ENCODE measurements around the gene VPS8. TPM values are rescaled to one million over a fixed set of nuclear protein-coding genes. Genes with fewer than 3 reads are reported as not detected.

The VPS8 gene
- total RNA-seq, 4 donors from 2014 or later, result 31.0 to 39.0 (median 32.6) TPM

DNA sequence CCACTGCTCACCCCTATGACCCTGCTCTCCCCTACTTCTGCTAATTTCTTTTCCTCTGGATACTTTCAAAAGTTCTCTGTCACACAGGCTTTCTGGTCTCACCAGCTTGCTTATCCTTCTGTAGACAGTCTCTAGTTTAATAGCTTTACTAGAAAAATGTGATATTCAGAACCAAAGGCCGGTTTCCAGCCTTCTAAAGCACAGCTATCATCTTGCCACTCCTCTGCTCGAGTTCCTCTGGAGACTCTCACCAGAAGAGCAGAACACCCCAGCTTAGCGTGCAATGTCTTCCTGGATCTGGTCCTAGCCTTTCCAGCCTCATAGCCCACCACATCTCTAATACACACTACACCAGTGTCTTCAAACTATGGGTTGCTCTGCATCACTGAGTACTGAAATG, 1.8 kb upstream of the VPS8 start:
- peak; percentile 60 for DNase-seq (ENCODE audit: extremely low spot score)
- Histone ChIP-seq H3K27me3 (no peaks in the 10 kb centered on the region), H3K4me3 (no peak overlapping the region), H3K9me3 (no peaks in the 10 kb centered on the region), H3K36me3 (no peaks in the 10 kb centered on the region), H3K27ac (replicated peaks in 1 of 4) (no peak overlapping the region), H3K4me1 (peaks cover 17 to 30% (median 19%) of the 10 kb centered on the region in 4 donors)
- TF ChIP-seq, protein P1, sequence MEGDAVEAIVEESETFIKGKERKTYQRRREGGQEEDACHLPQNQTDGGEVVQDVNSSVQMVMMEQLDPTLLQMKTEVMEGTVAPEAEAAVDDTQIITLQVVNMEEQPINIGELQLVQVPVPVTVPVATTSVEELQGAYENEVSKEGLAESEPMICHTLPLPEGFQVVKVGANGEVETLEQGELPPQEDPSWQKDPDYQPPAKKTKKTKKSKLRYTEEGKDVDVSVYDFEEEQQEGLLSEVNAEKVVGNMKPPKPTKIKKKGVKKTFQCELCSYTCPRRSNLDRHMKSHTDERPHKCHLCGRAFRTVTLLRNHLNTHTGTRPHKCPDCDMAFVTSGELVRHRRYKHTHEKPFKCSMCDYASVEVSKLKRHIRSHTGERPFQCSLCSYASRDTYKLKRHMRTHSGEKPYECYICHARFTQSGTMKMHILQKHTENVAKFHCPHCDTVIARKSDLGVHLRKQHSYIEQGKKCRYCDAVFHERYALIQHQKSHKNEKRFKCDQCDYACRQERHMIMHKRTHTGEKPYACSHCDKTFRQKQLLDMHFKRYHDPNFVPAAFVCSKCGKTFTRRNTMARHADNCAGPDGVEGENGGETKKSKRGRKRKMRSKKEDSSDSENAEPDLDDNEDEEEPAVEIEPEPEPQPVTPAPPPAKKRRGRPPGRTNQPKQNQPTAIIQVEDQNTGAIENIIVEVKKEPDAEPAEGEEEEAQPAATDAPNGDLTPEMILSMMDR (IDR thresholded peaks at IDR 0.05), result no peak
- TF ChIP-seq POLR2AphosphoS5 (IDR thresholded peaks at IDR 0.05) (no peak), POLR2A (IDR thresholded peaks at IDR 0.05; ENCODE audit: low read depth) (no peak), EP300 (IDR thresholded peaks at IDR 0.05) (no peak)
- intact Hi-C loops (cut with DNase I), result loop anchor here (5.0 kb wide), 1 partner anchor 928 kb away; the partner anchor contains the start of gene PARL
- 91% methylated on average over 3 of the region's 3 CpGs for WGBS

DNA sequence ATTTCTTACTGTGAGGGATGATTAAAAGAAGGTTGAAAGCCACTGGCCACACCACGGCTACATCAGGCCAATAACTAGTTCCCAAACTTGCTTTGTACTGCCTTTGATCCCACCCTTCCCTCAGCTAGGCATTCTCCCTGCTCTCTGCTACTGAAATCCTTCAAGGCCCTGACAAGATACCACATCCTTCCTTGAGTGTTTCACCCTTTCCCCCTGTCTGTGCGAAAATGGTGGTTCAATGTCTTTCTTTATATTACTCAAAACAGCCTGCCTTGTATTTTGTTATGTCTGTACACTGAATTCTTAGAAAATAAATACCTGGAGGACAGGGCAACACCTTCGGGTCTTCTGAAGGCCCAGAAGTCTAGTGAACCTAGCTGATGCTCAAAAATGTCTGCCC, 932 bp upstream of the VPS8 start:
- H3K27ac ChIP-seq (replicated peaks in 1 of 4), result no peak overlapping the region
- H3K4me1 ChIP-seq, result peaks cover 17 to 28% (median 21%) of the 10 kb centered on the region in 4 donors
- no peak for TF ChIP-seq POLR2A (IDR thresholded peaks at IDR 0.05; ENCODE audit: low read depth)
- TF ChIP-seq EP300 (IDR thresholded peaks at IDR 0.05), result no peak
- TF ChIP-seq, protein P1 (IDR thresholded peaks at IDR 0.05), result no peak
- TF ChIP-seq POLR2AphosphoS5 (IDR thresholded peaks at IDR 0.05), result no peak
- no peaks in the 10 kb centered on the region for H3K27me3 ChIP-seq
- H3K4me3 ChIP-seq, result no peak overlapping the region
- DNase-seq (ENCODE audit: extremely low spot score), result peak; percentile 47
- 97% methylated on average over 3 of the region's 3 CpGs for WGBS
- H3K9me3 ChIP-seq, result no peaks in the 10 kb centered on the region
- H3K36me3 ChIP-seq, result no peaks in the 10 kb centered on the region
- intact Hi-C loops (cut with DNase I), result loop anchor here (5.0 kb wide), 1 partner anchor 929 kb away; the partner anchor contains the start of gene PARL

DNA sequence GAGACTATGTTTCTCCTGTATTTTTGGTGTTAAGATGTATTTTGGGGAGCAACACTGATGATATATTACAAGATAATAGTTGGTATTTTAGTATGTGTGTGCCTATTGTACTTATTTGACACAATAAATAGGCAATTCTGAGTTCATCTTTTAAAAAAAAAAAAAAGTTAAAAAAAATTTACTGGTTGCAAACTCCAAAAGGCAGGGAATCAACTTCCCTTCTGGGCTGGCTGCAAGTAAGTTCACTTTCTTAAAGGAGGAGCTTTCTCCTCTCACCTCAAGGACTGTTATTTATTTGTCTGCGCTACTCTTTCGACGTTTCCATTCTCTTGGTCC, 335 bp upstream of the VPS8 start:
- H3K9me3 ChIP-seq, result no peaks in the 10 kb centered on the region
- H3K4me3 ChIP-seq, result peak overlapping the region; percentile 80 to 91 (median 88)
- 0% methylated on average over 3 of the region's 3 CpGs for WGBS
- peaks cover 17 to 27% (median 21%) of the 10 kb centered on the region in 4 donors for H3K4me1 ChIP-seq
- TF ChIP-seq, protein P1 (IDR thresholded peaks at IDR 0.05), result no peak
- TF ChIP-seq POLR2A (IDR thresholded peaks at IDR 0.05; ENCODE audit: low read depth) (no peak), POLR2AphosphoS5 (IDR thresholded peaks at IDR 0.05) (no peak), EP300 (IDR thresholded peaks at IDR 0.05) (no peak)
- peak overlapping the region in 3 of 4 donors; percentile 79 to 81 (median 80) for H3K27ac ChIP-seq (replicated peaks in 1 of 4)
- H3K36me3 ChIP-seq, result peaks cover 0 to 5% (median 0%) of the 10 kb centered on the region in 4 donors
- intact Hi-C loops (cut with DNase I), result loop anchor here (5.0 kb wide), 1 partner anchor 929 kb away; the partner anchor contains the start of gene PARL
- no peaks in the 10 kb centered on the region for H3K27me3 ChIP-seq
- DNase-seq (ENCODE audit: extremely low spot score), result no peak

DNA sequence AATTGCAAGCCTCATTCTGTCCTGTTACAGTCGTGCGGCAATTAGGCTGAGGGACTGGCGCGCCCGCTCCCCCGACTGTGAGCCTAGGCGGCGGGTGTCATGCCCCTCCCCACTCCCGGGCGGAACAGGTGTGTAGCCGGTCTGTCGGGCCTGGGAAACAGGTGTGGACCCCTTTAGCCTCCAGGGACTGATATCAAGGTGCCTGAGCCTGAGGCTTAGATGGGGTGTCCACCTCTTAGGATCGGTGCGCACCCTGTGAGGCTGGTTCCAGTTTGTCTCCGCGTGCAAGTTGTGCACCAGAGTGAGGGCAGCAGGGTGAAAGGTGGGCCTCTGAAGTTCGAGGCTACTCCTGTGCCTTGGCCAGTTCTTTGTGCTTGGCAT, 686 bp downstream of the VPS8 start:
- 0% methylated on average over 12 of the region's 17 CpGs for WGBS
- TF ChIP-seq POLR2AphosphoS5 (IDR thresholded peaks at IDR 0.05), result no peak
- intact Hi-C loops (cut with DNase I), result loop anchor here (5.0 kb wide), 1 partner anchor 930 kb away; the partner anchor contains the start of gene PARL

DNA sequence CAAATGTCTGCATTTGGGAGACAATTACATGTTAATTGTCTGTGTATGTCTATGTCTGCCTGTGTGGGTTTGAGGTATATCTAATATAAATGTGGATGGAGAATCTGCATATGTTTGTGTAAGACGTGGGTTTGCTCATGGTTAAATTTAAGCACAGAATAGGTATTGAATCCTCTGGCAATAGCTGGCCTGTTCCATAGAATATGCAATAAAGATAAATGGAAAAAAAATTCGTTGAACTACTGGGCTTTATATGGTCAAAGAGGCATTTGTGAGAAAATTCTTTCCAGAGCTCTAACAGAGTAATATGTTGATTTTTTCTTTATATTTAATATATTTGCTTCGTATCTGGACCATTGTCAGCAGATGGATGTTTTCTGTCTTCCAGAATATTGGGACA, 1.4 kb downstream of the VPS8 start:
- no peak for DNase-seq (ENCODE audit: extremely low spot score)
- intact Hi-C loops (cut with DNase I), result loop anchor here (5.0 kb wide), 1 partner anchor 931 kb away; the partner anchor contains the start of gene PARL
- H3K36me3 ChIP-seq, result peaks cover 0 to 9% (median 0%) of the 10 kb centered on the region in 4 donors
- H3K4me3 ChIP-seq, result peak overlapping the region in 2 of 4 donors; percentile 87 to 91
- no peaks in the 10 kb centered on the region for H3K9me3 ChIP-seq
- peaks cover 18 to 28% (median 26%) of the 10 kb centered on the region in 4 donors for H3K4me1 ChIP-seq
- 79% methylated on average over 3 of the region's 3 CpGs for WGBS
- no peak overlapping the region for H3K27ac ChIP-seq (replicated peaks in 1 of 4)
- TF ChIP-seq POLR2A (IDR thresholded peaks at IDR 0.05; ENCODE audit: low read depth), result no peak
- TF ChIP-seq EP300 (IDR thresholded peaks at IDR 0.05), result no peak
- TF ChIP-seq POLR2AphosphoS5 (IDR thresholded peaks at IDR 0.05), result no peak
- TF ChIP-seq, protein P1 (IDR thresholded peaks at IDR 0.05), result no peak
- H3K27me3 ChIP-seq, result no peaks in the 10 kb centered on the region

More for the DNA sequence above, 686 bp downstream of the VPS8 start:
- peak overlapping the region; percentile 80 to 91 (median 88) for H3K4me3 ChIP-seq
- H3K27ac ChIP-seq (replicated peaks in 1 of 4), result peak overlapping the region; percentile 79 to 82 (median 80)
- no peaks in the 10 kb centered on the region for H3K9me3 ChIP-seq
- peaks cover 18 to 27% (median 25%) of the 10 kb centered on the region in 4 donors for H3K4me1 ChIP-seq
- H3K27me3 ChIP-seq, result no peaks in the 10 kb centered on the region
- DNase-seq (ENCODE audit: extremely low spot score), result peak; percentile 91
- H3K36me3 ChIP-seq, result peaks cover 0 to 9% (median 0%) of the 10 kb centered on the region in 4 donors
